ENCODE data around the gene TRRAP. TPM values are rescaled to one million over a fixed set of nuclear protein-coding genes. Genes with fewer than 3 reads are reported as not detected.

The TRRAP gene
- total RNA-seq, 1 experiment from 2014 or later, result 55.4 TPM

- Mint-ChIP-seq H3K27ac (ENCODE audit: unreplicated experiment) (no peak overlapping the region), H3K27me3 (ENCODE audit: insufficient read depth, unreplicated experiment) (no peaks in the 10 kb centered on the region), H3K36me3 (ENCODE audit: insufficient read depth, unreplicated experiment) (peaks cover 80% of the 10 kb centered on the region), H3K4me3 (ENCODE audit: unreplicated experiment) (no peak overlapping the region), H3K4me1 (ENCODE audit: low read depth, unreplicated experiment) (no peaks in the 10 kb centered on the region), H3K9me3 (ENCODE audit: unreplicated experiment) (no peaks in the 10 kb centered on the region)
- no TSS peak for BruUV-seq (replicated peaks)
- DNase-seq, result no peak
- no peak overlapping the region for H3K4me3 ChIP-seq (ENCODE audit: low read depth, low read length)
- H3K27me3 ChIP-seq (replicated peaks; ENCODE audit: control insufficient read depth, insufficient read depth, low read length), result no peaks in the 10 kb centered on the region
- no peaks in the 10 kb centered on the region for H3K9me3 ChIP-seq
- intact Hi-C loops (cut with micrococcal nuclease; ENCODE audit: unreplicated experiment), result no loop called here
- peaks cover 4% of the 10 kb centered on the region for H3K36me3 ChIP-seq (ENCODE audit: control insufficient read depth, insufficient read depth, low read length)
- ChIA-PET POLR2A (no interaction called here), CTCF (no interaction called here)
- H3K4me1 ChIP-seq, result no peaks in the 10 kb centered on the region
- TF ChIP-seq, protein P1, sequence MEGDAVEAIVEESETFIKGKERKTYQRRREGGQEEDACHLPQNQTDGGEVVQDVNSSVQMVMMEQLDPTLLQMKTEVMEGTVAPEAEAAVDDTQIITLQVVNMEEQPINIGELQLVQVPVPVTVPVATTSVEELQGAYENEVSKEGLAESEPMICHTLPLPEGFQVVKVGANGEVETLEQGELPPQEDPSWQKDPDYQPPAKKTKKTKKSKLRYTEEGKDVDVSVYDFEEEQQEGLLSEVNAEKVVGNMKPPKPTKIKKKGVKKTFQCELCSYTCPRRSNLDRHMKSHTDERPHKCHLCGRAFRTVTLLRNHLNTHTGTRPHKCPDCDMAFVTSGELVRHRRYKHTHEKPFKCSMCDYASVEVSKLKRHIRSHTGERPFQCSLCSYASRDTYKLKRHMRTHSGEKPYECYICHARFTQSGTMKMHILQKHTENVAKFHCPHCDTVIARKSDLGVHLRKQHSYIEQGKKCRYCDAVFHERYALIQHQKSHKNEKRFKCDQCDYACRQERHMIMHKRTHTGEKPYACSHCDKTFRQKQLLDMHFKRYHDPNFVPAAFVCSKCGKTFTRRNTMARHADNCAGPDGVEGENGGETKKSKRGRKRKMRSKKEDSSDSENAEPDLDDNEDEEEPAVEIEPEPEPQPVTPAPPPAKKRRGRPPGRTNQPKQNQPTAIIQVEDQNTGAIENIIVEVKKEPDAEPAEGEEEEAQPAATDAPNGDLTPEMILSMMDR (IDR thresholded peaks at IDR 0.05; ENCODE audit: insufficient read depth in 1 of 2, low read depth in 1 of 2, low read length in 1 of 2, severe bottlenecking in 1 of 2, unreplicated experiment in 1 of 2), result no peak
Measured at GRCh38 chr7:98949336-98950044, 71.2 kb downstream of the TRRAP start.

GRCh38 chr7:98955992-98956391 is 77.7 kb downstream of the TRRAP start:
- no peak for DNase-seq
- CTCF ChIA-PET, result no interaction called here
- Histone ChIP-seq H3K36me3 (ENCODE audit: control insufficient read depth, insufficient read depth, low read length) (no peaks in the 10 kb centered on the region; the same call in none of the 2 replicates), H3K4me1 (no peaks in the 10 kb centered on the region), H3K4me3 (ENCODE audit: low read depth, low read length) (no peak overlapping the region), H3K27me3 (replicated peaks; ENCODE audit: control insufficient read depth, insufficient read depth, low read length) (no peaks in the 10 kb centered on the region), H3K9me3 (no peaks in the 10 kb centered on the region)
- intact Hi-C loops (cut with micrococcal nuclease; ENCODE audit: unreplicated experiment), result no loop called here
- no peak overlapping the region for H3K27ac Mint-ChIP-seq (ENCODE audit: unreplicated experiment)
- no peaks in the 10 kb centered on the region for H3K27me3 Mint-ChIP-seq (ENCODE audit: insufficient read depth, unreplicated experiment)
- POLR2A ChIA-PET, result no interaction called here
- no peaks in the 10 kb centered on the region for H3K9me3 Mint-ChIP-seq (ENCODE audit: unreplicated experiment)
- no peaks in the 10 kb centered on the region for H3K4me1 Mint-ChIP-seq (ENCODE audit: low read depth, unreplicated experiment)
- no peak overlapping the region for H3K4me3 Mint-ChIP-seq (ENCODE audit: unreplicated experiment)
- TF ChIP-seq, protein P1 (IDR thresholded peaks at IDR 0.05; ENCODE audit: insufficient read depth in 1 of 2, low read depth in 1 of 2, low read length in 1 of 2, severe bottlenecking in 1 of 2, unreplicated experiment in 1 of 2), result no peak
- H3K36me3 Mint-ChIP-seq (ENCODE audit: insufficient read depth, unreplicated experiment), result peaks cover 87% of the 10 kb centered on the region
- no TSS peak for BruUV-seq (replicated peaks)

DNA sequence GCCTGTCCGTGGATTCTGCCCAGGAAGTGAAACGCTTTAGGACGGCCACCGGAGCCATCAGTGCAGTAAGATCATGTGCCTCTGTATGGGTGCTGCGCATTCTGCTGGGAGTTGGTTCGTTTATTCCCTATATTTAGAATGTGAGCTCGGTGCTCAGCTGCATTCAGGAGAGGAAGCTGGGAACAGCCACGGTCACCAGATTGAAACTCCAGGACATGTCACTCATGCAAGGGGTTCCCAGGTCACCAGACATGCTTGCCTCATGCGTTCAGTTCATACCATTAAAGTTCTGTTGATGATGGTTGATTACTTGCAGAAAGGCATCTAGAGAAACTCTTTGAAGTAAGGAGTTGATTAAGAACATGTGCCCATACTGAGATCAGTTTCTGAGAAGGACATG is 78.1 kb downstream of the TRRAP start:
- Mint-ChIP-seq H3K4me1 (ENCODE audit: low read depth, unreplicated experiment) (no peaks in the 10 kb centered on the region), H3K9me3 (ENCODE audit: unreplicated experiment) (no peaks in the 10 kb centered on the region), H3K27ac (ENCODE audit: unreplicated experiment) (no peak overlapping the region), H3K27me3 (ENCODE audit: insufficient read depth, unreplicated experiment) (no peaks in the 10 kb centered on the region), H3K4me3 (ENCODE audit: unreplicated experiment) (no peak overlapping the region), H3K36me3 (ENCODE audit: insufficient read depth, unreplicated experiment) (peaks cover 90% of the 10 kb centered on the region)
- Histone ChIP-seq H3K9me3 (no peaks in the 10 kb centered on the region), H3K4me3 (ENCODE audit: low read depth, low read length) (no peak overlapping the region), H3K27me3 (replicated peaks; ENCODE audit: control insufficient read depth, insufficient read depth, low read length) (no peaks in the 10 kb centered on the region), H3K36me3 (ENCODE audit: control insufficient read depth, insufficient read depth, low read length) (peaks cover 2% of the 10 kb centered on the region), H3K4me1 (no peaks in the 10 kb centered on the region)
- intact Hi-C loops (cut with micrococcal nuclease; ENCODE audit: unreplicated experiment), result no loop called here
- TF ChIP-seq, protein P1 (IDR thresholded peaks at IDR 0.05; ENCODE audit: insufficient read depth in 1 of 2, low read depth in 1 of 2, low read length in 1 of 2, severe bottlenecking in 1 of 2, unreplicated experiment in 1 of 2), result no peak
- BruUV-seq (replicated peaks), result no TSS peak
- DNase-seq, result no peak
- POLR2A ChIA-PET, result no interaction called here
- CTCF ChIA-PET, result no interaction called here
